A673 (cell line): ENCODE results near the gene BRAF.

ENCODE experiments used
- CTCF ChIP-seq: fragments of 300-800, 200-600 bp; sonication (generic); conservative IDR thresholded peaks from 2 replicates; pipeline ENCODE4 v1.5.1; 2017; ENCODE audit warnings: low read depth, mild to moderate bottlenecking, antibody characterized with exemption, low read length, moderate library complexity, mixed read lengths
- EZH2 ChIP-seq: fragments of 200-600 bp; sonication (generic); IDR thresholded peaks from 2 replicates; pipeline ENCODE4 v1.6.1; 2017; ENCODE audit warnings: borderline replicate concordance, low read depth, mild to moderate bottlenecking, mixed read lengths, antibody characterized with exemption, low read length; ENCODE audit not compliant: poor library complexity, severe bottlenecking

GRCh38 chr7:140841166-140841715, 83.5 kb downstream of the BRAF start:
- TF ChIP-seq CTCF (no peak), EZH2 (no peak)
